SJCRH30 (cell line): Measurements from ENCODE around the gene RPTOR. TPM values are rescaled to one million over a fixed set of nuclear protein-coding genes. Genes with fewer than 3 reads are reported as not detected.

Source experiments
- DNase-seq, 2 experiments: peaks; one replicate each; pipeline ENCODE4 v3.0.0-alpha.2; 2015 to 2020
- H3K27ac ChIP-seq: fragments of 250-450 bp; sonication (Bioruptor Pico); 2 replicates; pipeline ENCODE4 v1.5.1; 2020; ENCODE audit warnings: mild to moderate bottlenecking, moderate library complexity
- H3K27me3 ChIP-seq: fragments of 250-450 bp; sonication (Bioruptor Pico); 2 replicates; pipeline ENCODE4 v1.5.1; 2020; ENCODE audit warnings: mild to moderate bottlenecking, moderate library complexity
- H3K36me3 ChIP-seq: fragments of 250-450 bp; sonication (Bioruptor Pico); 2 replicates; pipeline ENCODE4 v1.5.1; 2020; ENCODE audit warnings: mild to moderate bottlenecking, moderate library complexity
- H3K4me1 ChIP-seq: fragments of 250-450 bp; sonication (Bioruptor Pico); 2 replicates; pipeline ENCODE4 v1.5.1; 2020; ENCODE audit warnings: mild to moderate bottlenecking, moderate library complexity
- H3K4me3 ChIP-seq: fragments of 250-450 bp; sonication (Bioruptor Pico); 2 replicates; pipeline ENCODE4 v1.5.1; 2020; ENCODE audit warnings: mild to moderate bottlenecking, moderate library complexity
- H3K9me3 ChIP-seq: fragments of 250-450 bp; sonication (Bioruptor Pico); replicated peaks from 2 replicates; pipeline ENCODE4 v1.5.1; 2020; ENCODE audit warnings: mild to moderate bottlenecking, moderate library complexity
- total RNA-seq: library from RNA; depleted of rRNA; stranded (reverse); fragments of >200 nt; shearing (Covaris generic); gene quantifications from 2 replicates; pipeline ENCODE4 v1.2.3, GENCODE V29; 2014

The RPTOR gene
- total RNA-seq, 1 experiment from 2014 or later = 43.6 TPM

DNA sequence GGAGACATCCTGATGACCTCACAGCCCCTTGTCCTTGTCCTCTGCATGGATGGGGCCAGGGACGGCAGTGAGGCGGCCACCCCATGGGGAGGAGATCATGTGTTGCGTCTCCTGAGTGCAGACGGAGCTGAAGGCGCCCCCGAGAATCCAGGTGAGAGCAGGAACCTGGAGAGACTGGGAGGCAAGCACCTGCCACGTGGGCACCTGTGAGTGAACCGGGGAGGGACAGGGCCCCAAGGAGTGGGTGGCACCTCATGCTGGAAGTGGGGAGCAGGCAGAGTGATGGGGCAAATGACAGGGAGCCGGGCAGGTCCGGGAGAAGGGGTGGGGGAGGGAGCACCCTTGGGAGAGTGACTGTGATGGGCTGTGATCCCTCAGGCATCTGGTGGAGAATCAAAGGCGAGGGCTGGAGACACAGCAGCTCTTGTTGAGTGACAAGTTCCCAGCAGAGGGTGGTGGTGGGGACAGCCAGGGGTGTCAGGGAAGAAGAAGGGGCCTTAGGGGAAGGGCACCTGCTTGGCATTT lies 272.7 kb downstream of the RPTOR start:
- DNase-seq = no peak
- H3K4me3 ChIP-seq = no peak overlapping the region
- no peaks in the 10 kb centered on the region for H3K4me1 ChIP-seq
- H3K9me3 ChIP-seq = no peaks in the 10 kb centered on the region
- H3K27me3 ChIP-seq = no peaks in the 10 kb centered on the region
- H3K36me3 ChIP-seq = peaks cover 6% of the 10 kb centered on the region
- no peak overlapping the region for H3K27ac ChIP-seq

GRCh38 chr17:80817861-80818260 lies 273.2 kb downstream of the RPTOR start:
- DNase-seq = no peak

DNA sequence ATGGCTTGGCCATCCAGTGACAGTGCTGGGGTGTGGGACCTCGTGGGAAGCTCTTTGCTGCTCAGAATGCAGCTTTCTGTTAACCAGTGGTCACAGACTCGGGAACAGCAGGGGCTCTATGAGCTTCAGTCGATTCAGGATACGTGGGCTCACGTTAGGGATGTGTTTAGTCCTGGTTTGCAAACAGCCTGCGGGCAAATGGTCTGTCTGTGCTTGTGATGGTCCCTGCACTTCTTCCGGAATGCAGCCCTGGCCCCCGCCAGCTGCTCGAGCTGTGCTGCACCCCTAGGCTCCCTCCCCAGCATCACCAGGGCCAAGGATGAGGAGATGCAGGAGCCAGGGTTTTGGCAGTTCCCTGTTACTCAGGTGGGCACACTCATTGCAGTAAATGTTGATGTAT lies 274.2 kb downstream of the RPTOR start:
- no peaks in the 10 kb centered on the region for H3K9me3 ChIP-seq
- no peaks in the 10 kb centered on the region; the same call in 1 of the 2 replicates for H3K4me1 ChIP-seq
- no peak for DNase-seq
- no peaks in the 10 kb centered on the region for H3K27me3 ChIP-seq
- H3K27ac ChIP-seq = no peak overlapping the region
- H3K4me3 ChIP-seq = no peak overlapping the region
- H3K36me3 ChIP-seq = peaks cover 11% of the 10 kb centered on the region

More at GRCh38 chr17:80817861-80818260, 273.2 kb downstream of the RPTOR start:
- Histone ChIP-seq H3K4me1 (no peaks in the 10 kb centered on the region; the same call in 1 of the 2 replicates), H3K36me3 (peaks cover 11% of the 10 kb centered on the region), H3K9me3 (no peaks in the 10 kb centered on the region), H3K27me3 (no peaks in the 10 kb centered on the region), H3K27ac (no peak overlapping the region), H3K4me3 (no peak overlapping the region)

DNA sequence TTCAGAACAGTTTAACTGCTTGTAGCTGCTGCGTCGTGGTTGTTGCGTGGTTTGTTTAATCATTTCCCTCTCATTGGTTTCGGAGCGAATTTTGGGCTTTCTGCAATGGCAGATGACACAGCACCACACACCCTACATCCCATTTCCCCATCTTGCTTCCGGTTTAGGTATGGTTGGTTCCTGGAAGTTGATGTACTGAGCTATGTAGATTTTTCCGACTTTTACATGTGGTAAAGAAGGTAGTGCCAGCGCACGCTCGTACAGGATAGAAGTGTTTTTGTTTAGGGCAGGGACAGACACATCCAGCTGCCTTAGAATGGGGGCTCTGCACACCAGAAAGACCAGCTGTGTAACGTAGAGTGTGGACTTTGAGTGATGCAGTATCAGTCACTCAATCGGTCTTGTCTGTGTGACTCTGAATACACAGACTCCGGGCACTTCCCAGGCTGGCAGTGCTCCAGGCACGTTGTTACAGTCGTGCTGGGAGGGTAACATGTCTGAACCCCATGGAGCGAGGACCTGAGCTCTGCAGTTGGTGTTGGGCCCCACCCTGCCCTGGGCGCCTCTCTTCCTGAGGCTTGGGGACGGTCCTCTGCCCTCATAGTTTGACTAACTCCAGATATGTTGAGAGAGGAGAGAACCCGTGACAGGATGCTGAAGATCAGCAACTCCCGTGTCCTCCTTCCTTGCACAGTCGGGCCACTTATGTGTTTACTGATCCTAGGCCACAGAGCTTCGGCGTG lies 275.0 kb downstream of the RPTOR start:
- no peak overlapping the region for H3K27ac ChIP-seq

GRCh38 chr17:80820331-80820730 lies 275.7 kb downstream of the RPTOR start:
- Histone ChIP-seq H3K36me3 (peaks cover 15% of the 10 kb centered on the region), H3K27me3 (no peaks in the 10 kb centered on the region), H3K4me1 (no peaks in the 10 kb centered on the region; the same call in 1 of the 2 replicates), H3K9me3 (no peaks in the 10 kb centered on the region), H3K4me3 (no peak overlapping the region), H3K27ac (no peak overlapping the region)
- DNase-seq = no peak

More for the DNA sequence above, 275.0 kb downstream of the RPTOR start:
- Histone ChIP-seq H3K4me3 (no peak overlapping the region), H3K9me3 (no peaks in the 10 kb centered on the region), H3K4me1 (no peaks in the 10 kb centered on the region; the same call in 1 of the 2 replicates), H3K36me3 (peaks cover 15% of the 10 kb centered on the region), H3K27me3 (no peaks in the 10 kb centered on the region)
- DNase-seq = no peak

DNA sequence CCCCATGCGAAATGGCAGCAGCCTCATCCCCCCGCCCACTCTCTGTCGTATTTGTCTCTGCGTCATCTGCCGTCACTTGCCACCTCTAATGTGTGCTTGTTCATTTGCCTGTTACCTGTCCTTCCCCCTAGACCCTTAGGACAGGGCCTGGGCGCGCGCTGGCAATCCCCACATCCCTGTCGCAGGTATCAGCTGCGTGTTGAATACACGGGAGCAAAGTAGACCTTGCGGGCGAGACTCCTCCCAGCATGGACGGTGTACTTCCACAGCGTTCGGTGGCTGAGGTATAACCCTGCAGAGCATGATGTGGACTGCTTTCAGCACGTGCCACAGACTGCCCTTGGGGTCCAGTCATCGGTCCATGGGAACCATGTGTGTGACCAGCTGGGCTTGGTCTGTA lies 276.9 kb downstream of the RPTOR start:
- Histone ChIP-seq H3K27ac (no peak overlapping the region), H3K4me3 (no peak overlapping the region), H3K27me3 (no peaks in the 10 kb centered on the region), H3K4me1 (no peaks in the 10 kb centered on the region; the same call in 1 of the 2 replicates), H3K9me3 (no peaks in the 10 kb centered on the region), H3K36me3 (peaks cover 15% of the 10 kb centered on the region)
- DNase-seq = no peak

- H3K27ac ChIP-seq = no peak overlapping the region
- no peak for DNase-seq
- no peaks in the 10 kb centered on the region for H3K9me3 ChIP-seq
- H3K4me1 ChIP-seq = peaks cover 2% of the 10 kb centered on the region
- no peaks in the 10 kb centered on the region for H3K27me3 ChIP-seq
- peaks cover 15% of the 10 kb centered on the region for H3K36me3 ChIP-seq
- no peak overlapping the region for H3K4me3 ChIP-seq
Measured at GRCh38 chr17:80822021-80822699, 277.5 kb downstream of the RPTOR start.

- Histone ChIP-seq H3K4me3 (no peak overlapping the region), H3K36me3 (peaks cover 15% of the 10 kb centered on the region), H3K27ac (no peak overlapping the region), H3K9me3 (no peaks in the 10 kb centered on the region), H3K4me1 (peaks cover 9% of the 10 kb centered on the region), H3K27me3 (no peaks in the 10 kb centered on the region)
- DNase-seq = no peak
Measured at GRCh38 chr17:80822700-80823410, 278.2 kb downstream of the RPTOR start.

GRCh38 chr17:80824549-80825470 lies 280.2 kb downstream of the RPTOR start:
- Histone ChIP-seq H3K36me3 (peaks cover 15% of the 10 kb centered on the region), H3K27me3 (no peaks in the 10 kb centered on the region), H3K4me3 (no peak overlapping the region), H3K9me3 (no peaks in the 10 kb centered on the region), H3K27ac (no peak overlapping the region), H3K4me1 (peaks cover 9% of the 10 kb centered on the region)
- no peak for DNase-seq

GRCh38 chr17:80825471-80826345 lies 281.1 kb downstream of the RPTOR start:
- peaks cover 9% of the 10 kb centered on the region for H3K4me1 ChIP-seq
- no peaks in the 10 kb centered on the region for H3K27me3 ChIP-seq
- no peak overlapping the region for H3K4me3 ChIP-seq
- no peak for DNase-seq
- no peak overlapping the region for H3K27ac ChIP-seq
- peaks cover 15% of the 10 kb centered on the region for H3K36me3 ChIP-seq
- H3K9me3 ChIP-seq = no peaks in the 10 kb centered on the region

DNA sequence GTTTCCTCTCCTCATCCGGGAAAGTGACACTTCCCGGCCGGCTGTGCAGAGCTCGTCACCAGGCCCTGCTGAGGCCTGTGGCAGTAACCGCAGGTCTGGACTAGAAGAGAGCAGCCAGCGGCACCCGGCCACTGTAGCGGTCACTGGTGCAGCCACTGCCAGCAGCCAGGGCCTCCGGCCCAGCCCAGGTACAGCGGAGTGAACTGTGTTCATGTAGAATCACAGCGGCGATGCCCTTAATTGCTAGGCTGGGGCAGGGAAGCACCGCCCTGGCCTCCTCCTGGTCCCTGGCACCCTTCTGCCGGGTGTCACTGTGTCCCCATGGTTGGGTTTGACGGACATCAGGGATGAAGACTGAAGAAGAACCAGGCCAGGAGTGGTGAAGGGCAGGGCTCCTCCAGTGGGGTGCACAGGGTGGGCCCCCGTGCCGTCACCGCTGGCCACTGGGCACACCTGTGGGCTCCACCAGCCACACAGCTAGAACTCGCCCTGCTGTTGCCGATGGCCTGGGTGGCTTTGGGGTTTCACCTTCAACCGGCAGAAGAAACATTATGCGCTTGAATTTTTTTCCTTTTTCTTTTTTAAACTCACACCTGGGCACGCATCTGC lies 281.8 kb downstream of the RPTOR start:
- Histone ChIP-seq H3K4me1 (peaks cover 9% of the 10 kb centered on the region), H3K4me3 (no peak overlapping the region), H3K27ac (no peak overlapping the region; the same call in 1 of the 2 replicates), H3K9me3 (no peaks in the 10 kb centered on the region), H3K27me3 (no peaks in the 10 kb centered on the region), H3K36me3 (peaks cover 12% of the 10 kb centered on the region)
- DNase-seq = no peak

DNA sequence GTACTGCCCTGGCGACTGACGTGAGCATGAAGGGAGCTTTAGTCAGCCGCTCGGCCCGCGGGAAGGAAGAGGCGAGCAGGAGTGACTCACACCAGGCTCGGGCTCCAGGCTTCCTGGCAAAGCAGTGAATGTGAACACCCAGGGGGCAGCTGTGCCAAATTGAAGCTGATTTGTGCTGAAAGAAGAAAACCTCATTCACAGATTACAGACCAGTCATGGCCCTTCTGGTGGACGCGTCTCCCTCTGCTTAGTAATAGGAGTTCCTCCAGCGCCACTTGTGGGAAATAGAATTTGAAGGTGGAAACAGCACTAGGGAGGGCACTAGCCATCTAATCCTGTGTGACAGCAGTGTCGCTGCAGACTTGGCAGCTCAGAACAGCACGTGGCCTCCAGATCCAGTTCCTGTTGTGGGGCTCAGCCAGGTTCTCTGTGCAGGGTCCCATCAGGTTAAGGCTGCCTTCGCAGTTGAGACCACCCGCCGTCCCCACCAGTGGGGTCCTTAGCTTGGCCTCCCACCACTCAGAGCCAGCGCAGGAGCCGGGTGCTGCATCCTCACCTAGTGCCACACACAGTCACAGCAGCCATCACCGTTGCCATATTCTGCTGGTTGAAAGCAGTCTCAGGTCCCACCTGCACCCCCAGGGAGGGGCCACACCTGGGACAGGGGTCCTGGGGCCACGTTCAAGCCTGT lies 282.5 kb downstream of the RPTOR start:
- Histone ChIP-seq H3K9me3 (no peaks in the 10 kb centered on the region), H3K36me3 (peaks cover 12% of the 10 kb centered on the region), H3K4me1 (peaks cover 11% of the 10 kb centered on the region), H3K4me3 (no peak overlapping the region), H3K27ac (peak overlapping the region; percentile 21), H3K27me3 (no peaks in the 10 kb centered on the region)
- DNase-seq = peak; percentile 69 to 70
